ENCODE results near the gene NFATC1.

DNA sequence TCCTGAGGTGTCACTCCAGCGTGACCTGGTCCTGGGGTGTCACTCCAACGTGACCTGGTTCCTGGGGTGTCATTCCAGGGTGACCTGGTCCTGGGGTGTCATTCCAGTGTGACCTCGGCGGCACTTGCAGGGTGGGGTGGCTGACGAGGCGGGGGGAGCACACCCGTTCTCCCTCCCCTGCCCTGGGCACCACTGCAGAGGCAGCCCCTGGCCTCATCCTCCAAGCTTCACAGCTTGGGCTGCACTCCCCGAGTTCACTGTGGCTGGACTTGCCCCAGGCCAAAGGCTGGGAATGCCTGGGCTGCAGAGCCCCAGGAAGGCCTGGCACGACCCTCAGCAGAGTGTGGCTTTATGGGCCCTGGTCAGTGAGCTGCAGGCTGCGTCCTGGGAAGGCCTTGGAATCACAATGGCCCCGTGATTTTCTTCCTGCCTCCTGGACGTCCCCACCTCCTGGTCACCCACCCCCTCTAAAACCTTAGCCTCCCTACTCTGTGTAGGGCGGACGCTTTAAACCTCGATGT lies 88.3 kb downstream of the NFATC1 start:
- TF ChIP-seq, protein P1, sequence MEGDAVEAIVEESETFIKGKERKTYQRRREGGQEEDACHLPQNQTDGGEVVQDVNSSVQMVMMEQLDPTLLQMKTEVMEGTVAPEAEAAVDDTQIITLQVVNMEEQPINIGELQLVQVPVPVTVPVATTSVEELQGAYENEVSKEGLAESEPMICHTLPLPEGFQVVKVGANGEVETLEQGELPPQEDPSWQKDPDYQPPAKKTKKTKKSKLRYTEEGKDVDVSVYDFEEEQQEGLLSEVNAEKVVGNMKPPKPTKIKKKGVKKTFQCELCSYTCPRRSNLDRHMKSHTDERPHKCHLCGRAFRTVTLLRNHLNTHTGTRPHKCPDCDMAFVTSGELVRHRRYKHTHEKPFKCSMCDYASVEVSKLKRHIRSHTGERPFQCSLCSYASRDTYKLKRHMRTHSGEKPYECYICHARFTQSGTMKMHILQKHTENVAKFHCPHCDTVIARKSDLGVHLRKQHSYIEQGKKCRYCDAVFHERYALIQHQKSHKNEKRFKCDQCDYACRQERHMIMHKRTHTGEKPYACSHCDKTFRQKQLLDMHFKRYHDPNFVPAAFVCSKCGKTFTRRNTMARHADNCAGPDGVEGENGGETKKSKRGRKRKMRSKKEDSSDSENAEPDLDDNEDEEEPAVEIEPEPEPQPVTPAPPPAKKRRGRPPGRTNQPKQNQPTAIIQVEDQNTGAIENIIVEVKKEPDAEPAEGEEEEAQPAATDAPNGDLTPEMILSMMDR (IDR thresholded peaks at IDR 0.05) = no peak
- TF ChIP-seq POLR2A (IDR thresholded peaks at IDR 0.05) = no peak
